MG63 (cell line): ENCODE results near the gene ZNF513. TPM values are rescaled to one million over a fixed set of nuclear protein-coding genes. Genes with fewer than 3 reads are reported as not detected.
"Not testable (repeated sequence)": the region's sequence is repeated elsewhere in the genome, so short reads cannot be mapped to it uniquely, and the experiment has no call there.

Source experiments
- DNase-seq: peaks from one replicate; pipeline ENCODE4 v3.0.0-alpha.2; 2020
- H3K27me3 ChIP-seq: fragments of 250-450 bp; sonication (Bioruptor Pico); 2 replicates; pipeline ENCODE4 v1.5.1; 2020; ENCODE audit warnings: mild to moderate bottlenecking, moderate library complexity
- H3K36me3 ChIP-seq: fragments of 250-450 bp; sonication (Bioruptor Pico); 2 replicates; pipeline ENCODE4 v1.5.1; 2020; ENCODE audit warnings: mild to moderate bottlenecking, moderate library complexity
- H3K4me3 ChIP-seq: fragments of 250-450 bp; sonication (Bioruptor Pico); 2 replicates; pipeline ENCODE4 v1.5.1; 2020; ENCODE audit warnings: mild to moderate bottlenecking, moderate library complexity
- H3K9me3 ChIP-seq: fragments of 250-450 bp; sonication (Bioruptor Pico); 2 replicates; pipeline ENCODE4 v1.5.1; 2020; ENCODE audit warnings: mild to moderate bottlenecking, moderate library complexity
- total RNA-seq: library from RNA; depleted of rRNA; stranded (reverse); fragments of >200 nt; shearing (Covaris generic); gene quantifications from 2 replicates; pipeline ENCODE4 v1.2.3, GENCODE V29; 2014; ENCODE audit warnings: low replicate concordance; rRNA removed

ZNF513 gene
- total RNA-seq, result 0.74 and 6.5 TPM in 2 replicates

GRCh38 chr2:27380626-27381545, at the start of gene ZNF513:
TSS of gene ZNF513 (minus strand) at chr2:27380734. CDS start at chr2:27380526, 208 bp downstream.
- Histone ChIP-seq H3K36me3 (peaks cover 83% of the 10 kb centered on the region), H3K9me3 (no peaks in the 10 kb centered on the region), H3K27me3 (no peaks in the 10 kb centered on the region), H3K4me3 (peak within 1 kb of the TSS; percentile 59)
- peak; percentile 93 for DNase-seq

GRCh38 chr2:27428978-27429541, 48.5 kb upstream of the ZNF513 start:
- no peaks in the 10 kb centered on the region for H3K9me3 ChIP-seq
- H3K4me3 ChIP-seq, result peak overlapping the region; percentile 100
- DNase-seq, result peak; percentile 90
- peaks cover 14% of the 10 kb centered on the region for H3K36me3 ChIP-seq
- no peaks in the 10 kb centered on the region for H3K27me3 ChIP-seq

GRCh38 chr2:27428213-27428977, 47.9 kb upstream of the ZNF513 start, which contains the start of gene NRBP1:
TSS of gene NRBP1 (plus strand) at chr2:27428631. CDS start at chr2:27433274, 4,643 bp downstream.
- Histone ChIP-seq H3K27me3 (no peaks in the 10 kb centered on the region), H3K4me3 (peak within 1 kb of the TSS; percentile 100), H3K9me3 (no peaks in the 10 kb centered on the region), H3K36me3 (peaks cover 7% of the 10 kb centered on the region)
- peak; percentile 91 for DNase-seq

- DNase-seq, result no peak
- Histone ChIP-seq H3K4me3 (peak overlapping the region; percentile 100), H3K27me3 (no peaks in the 10 kb centered on the region), H3K36me3 (peaks cover 3% of the 10 kb centered on the region), H3K9me3 (no peaks in the 10 kb centered on the region)
Measured at GRCh38 chr2:27427863-27428212, 47.3 kb upstream of the ZNF513 start.

GRCh38 chr2:27425039-27425438, 44.5 kb upstream of the ZNF513 start:
- not testable (repeated sequence) for H3K4me3 ChIP-seq, H3K36me3 ChIP-seq, H3K27me3 ChIP-seq, H3K9me3 ChIP-seq, DNase-seq

- H3K4me3 ChIP-seq, result no peak overlapping the region
- no peaks in the 10 kb centered on the region for H3K9me3 ChIP-seq
- no peaks in the 10 kb centered on the region for H3K27me3 ChIP-seq
- no peaks in the 10 kb centered on the region for H3K36me3 ChIP-seq
- DNase-seq, result no peak
Measured at GRCh38 chr2:27422958-27423357, 42.4 kb upstream of the ZNF513 start.

GRCh38 chr2:27421660-27422250, 41.2 kb upstream of the ZNF513 start:
- H3K36me3 ChIP-seq, result no peaks in the 10 kb centered on the region
- DNase-seq, result no peak
- H3K4me3 ChIP-seq, result no peak overlapping the region
- no peaks in the 10 kb centered on the region for H3K9me3 ChIP-seq
- H3K27me3 ChIP-seq, result no peaks in the 10 kb centered on the region

- Histone ChIP-seq H3K27me3 (no peaks in the 10 kb centered on the region), H3K4me3 (no peak overlapping the region), H3K36me3 (no peaks in the 10 kb centered on the region), H3K9me3 (no peaks in the 10 kb centered on the region)
- DNase-seq, result no peak
Measured at GRCh38 chr2:27420996-27421395, 40.5 kb upstream of the ZNF513 start.

GRCh38 chr2:27416151-27416550, 35.6 kb upstream of the ZNF513 start:
- H3K36me3 ChIP-seq, result no peaks in the 10 kb centered on the region
- H3K9me3 ChIP-seq, result no peaks in the 10 kb centered on the region
- H3K4me3 ChIP-seq, result no peak overlapping the region
- no peak for DNase-seq
- no peaks in the 10 kb centered on the region for H3K27me3 ChIP-seq

GRCh38 chr2:27412419-27413152, 32.1 kb upstream of the ZNF513 start:
- no peak for DNase-seq
- no peaks in the 10 kb centered on the region for H3K9me3 ChIP-seq
- no peaks in the 10 kb centered on the region for H3K27me3 ChIP-seq
- H3K36me3 ChIP-seq, result peaks cover 3% of the 10 kb centered on the region
- no peak overlapping the region for H3K4me3 ChIP-seq

GRCh38 chr2:27409321-27410073, 29.0 kb upstream of the ZNF513 start, which contains the start of gene PPM1G:
TSS of gene PPM1G (minus strand) at chr2:27409591. CDS start at chr2:27409422, 169 bp downstream.
- H3K4me3 ChIP-seq, result peak within 1 kb of the TSS; percentile 75
- H3K9me3 ChIP-seq, result no peaks in the 10 kb centered on the region
- peaks cover 28% of the 10 kb centered on the region for H3K36me3 ChIP-seq
- no peaks in the 10 kb centered on the region for H3K27me3 ChIP-seq
- DNase-seq, result peak; percentile 93

- DNase-seq, result peak; percentile 42
- Histone ChIP-seq H3K9me3 (no peaks in the 10 kb centered on the region), H3K4me3 (peak overlapping the region; percentile 75), H3K27me3 (no peaks in the 10 kb centered on the region), H3K36me3 (peaks cover 35% of the 10 kb centered on the region)
Measured at GRCh38 chr2:27408601-27409320, 28.2 kb upstream of the ZNF513 start.

GRCh38 chr2:27407798-27408491, 27.4 kb upstream of the ZNF513 start:
- no peaks in the 10 kb centered on the region for H3K27me3 ChIP-seq
- DNase-seq, result no peak

GRCh38 chr2:27400348-27401135, 20.0 kb upstream of the ZNF513 start:
- Histone ChIP-seq H3K4me3 (no peak overlapping the region), H3K36me3 (peaks cover 45% of the 10 kb centered on the region), H3K27me3 (no peaks in the 10 kb centered on the region), H3K9me3 (no peaks in the 10 kb centered on the region)
- peak; percentile 22 for DNase-seq

More at GRCh38 chr2:27407798-27408491, 27.4 kb upstream of the ZNF513 start:
- Histone ChIP-seq H3K4me3 (peak overlapping the region; percentile 75), H3K36me3 (peaks cover 41% of the 10 kb centered on the region), H3K9me3 (no peaks in the 10 kb centered on the region)
